Chondrocyte (in vitro differentiated cells): ENCODE results near the gene SMG6. TPM values are rescaled to one million over a fixed set of nuclear protein-coding genes. Genes with fewer than 3 reads are reported as not detected.

ENCODE experiments used
- DNase-seq: peaks from one replicate; pipeline ENCODE4 v3.0.0; 2021; ENCODE audit warnings: mixed read lengths, low spot score
- H3K27ac Mint-ChIP-seq: one replicate; pipeline ENCODE4 v1.8.0; 2021; ENCODE audit warnings: mild to moderate bottlenecking, moderate library complexity, mixed read lengths; ENCODE audit not compliant: unreplicated experiment
- H3K27me3 Mint-ChIP-seq: 2 replicates; pipeline ENCODE4 v1.8.0; 2021; ENCODE audit warnings: low read depth, mixed read lengths
- H3K36me3 Mint-ChIP-seq: 2 replicates; pipeline ENCODE4 v1.8.0; 2021; ENCODE audit warnings: low read depth, mixed read lengths
- H3K4me1 Mint-ChIP-seq: 2 replicates; pipeline ENCODE4 v1.8.0; 2021; ENCODE audit warnings: low read depth, mild to moderate bottlenecking, mixed read lengths
- H3K4me3 Mint-ChIP-seq: one replicate; pipeline ENCODE4 v1.8.0; 2021; ENCODE audit warnings: mild to moderate bottlenecking, moderate library complexity, mixed read lengths; ENCODE audit not compliant: unreplicated experiment
- H3K9me3 Mint-ChIP-seq: 2 replicates; pipeline ENCODE4 v1.8.0; 2021; ENCODE audit warnings: low read depth, mixed read lengths
- total RNA-seq: library from RNA; stranded (reverse); gene quantifications from 3 replicates; pipeline ENCODE4 v1.2.1, GENCODE V29; 2021
- TF ChIP-seq, protein P1 (sequence below): fragments of 200-600 bp; sonication (generic); IDR thresholded peaks from 2 replicates; pipeline ENCODE4 v1.5.0; 2021; ENCODE audit warnings: antibody characterized with exemption, mild to moderate bottlenecking, moderate library complexity

Gene SMG6
- total RNA-seq, 1 donor from 2014 or later: 33.6 TPM

DNA sequence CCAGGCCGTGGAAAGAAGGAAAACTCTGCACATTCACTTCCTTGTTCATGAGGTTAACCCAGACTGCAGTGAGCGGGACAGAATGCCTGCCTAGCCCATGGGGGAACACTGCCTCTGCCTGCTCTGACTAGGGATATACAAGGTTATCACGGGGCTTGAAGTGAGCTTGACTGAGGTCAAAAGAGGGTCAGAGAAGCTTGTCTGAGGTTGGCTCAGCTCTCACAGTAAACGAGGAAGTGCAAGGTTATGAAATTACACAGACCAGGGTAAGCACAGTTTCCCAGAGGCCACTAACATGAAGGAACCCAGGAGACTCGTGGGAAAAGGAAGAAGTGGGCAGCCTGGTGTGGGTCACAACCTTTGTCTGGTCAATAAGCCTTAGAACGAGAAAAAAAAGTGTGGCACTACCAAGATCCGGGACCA is 220.0 kb downstream of the SMG6 start:
- H3K36me3 Mint-ChIP-seq: peaks cover 19% of the 10 kb centered on the region
- TF ChIP-seq, protein P1, sequence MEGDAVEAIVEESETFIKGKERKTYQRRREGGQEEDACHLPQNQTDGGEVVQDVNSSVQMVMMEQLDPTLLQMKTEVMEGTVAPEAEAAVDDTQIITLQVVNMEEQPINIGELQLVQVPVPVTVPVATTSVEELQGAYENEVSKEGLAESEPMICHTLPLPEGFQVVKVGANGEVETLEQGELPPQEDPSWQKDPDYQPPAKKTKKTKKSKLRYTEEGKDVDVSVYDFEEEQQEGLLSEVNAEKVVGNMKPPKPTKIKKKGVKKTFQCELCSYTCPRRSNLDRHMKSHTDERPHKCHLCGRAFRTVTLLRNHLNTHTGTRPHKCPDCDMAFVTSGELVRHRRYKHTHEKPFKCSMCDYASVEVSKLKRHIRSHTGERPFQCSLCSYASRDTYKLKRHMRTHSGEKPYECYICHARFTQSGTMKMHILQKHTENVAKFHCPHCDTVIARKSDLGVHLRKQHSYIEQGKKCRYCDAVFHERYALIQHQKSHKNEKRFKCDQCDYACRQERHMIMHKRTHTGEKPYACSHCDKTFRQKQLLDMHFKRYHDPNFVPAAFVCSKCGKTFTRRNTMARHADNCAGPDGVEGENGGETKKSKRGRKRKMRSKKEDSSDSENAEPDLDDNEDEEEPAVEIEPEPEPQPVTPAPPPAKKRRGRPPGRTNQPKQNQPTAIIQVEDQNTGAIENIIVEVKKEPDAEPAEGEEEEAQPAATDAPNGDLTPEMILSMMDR: no peak
- H3K27ac Mint-ChIP-seq: no peak overlapping the region
- H3K4me3 Mint-ChIP-seq: no peak overlapping the region
- no peaks in the 10 kb centered on the region for H3K27me3 Mint-ChIP-seq
- H3K9me3 Mint-ChIP-seq: no peaks in the 10 kb centered on the region
- no peak for DNase-seq
- peaks cover 34% of the 10 kb centered on the region for H3K4me1 Mint-ChIP-seq

GRCh38 chr17:2082003-2082781 is 221.4 kb downstream of the SMG6 start:
- TF ChIP-seq, protein P1: no peak
- DNase-seq: no peak
- peak overlapping the region; percentile 49 for H3K27ac Mint-ChIP-seq
- no peaks in the 10 kb centered on the region for H3K27me3 Mint-ChIP-seq
- no peak overlapping the region for H3K4me3 Mint-ChIP-seq
- peaks cover 28% of the 10 kb centered on the region for H3K4me1 Mint-ChIP-seq
- peaks cover 26% of the 10 kb centered on the region for H3K36me3 Mint-ChIP-seq
- H3K9me3 Mint-ChIP-seq: no peaks in the 10 kb centered on the region

DNA sequence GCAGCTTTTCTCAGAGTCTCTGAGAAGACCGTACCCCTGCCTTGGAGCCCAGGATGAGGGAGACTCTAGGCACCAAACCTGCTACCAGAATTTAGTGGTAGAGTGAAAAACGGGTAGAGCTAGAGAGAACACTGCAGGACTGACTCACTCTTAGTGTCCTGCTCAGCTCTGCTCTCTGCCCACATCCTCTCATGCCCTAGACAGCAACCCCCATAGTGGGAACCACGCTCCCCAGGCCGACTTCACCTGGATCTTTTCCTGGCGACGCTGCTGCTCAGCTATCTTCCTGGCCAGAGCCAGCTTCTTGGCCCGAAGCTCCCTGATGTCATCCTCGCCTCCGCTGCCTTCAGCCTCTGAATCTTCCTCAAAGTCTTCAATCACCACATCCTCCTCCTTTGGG is 222.0 kb downstream of the SMG6 start:
- Mint-ChIP-seq H3K9me3 (no peaks in the 10 kb centered on the region), H3K36me3 (peaks cover 26% of the 10 kb centered on the region), H3K4me1 (peaks cover 34% of the 10 kb centered on the region), H3K4me3 (no peak overlapping the region), H3K27me3 (no peaks in the 10 kb centered on the region), H3K27ac (peak overlapping the region; percentile 49)
- TF ChIP-seq, protein P1: no peak
- DNase-seq: no peak

DNA sequence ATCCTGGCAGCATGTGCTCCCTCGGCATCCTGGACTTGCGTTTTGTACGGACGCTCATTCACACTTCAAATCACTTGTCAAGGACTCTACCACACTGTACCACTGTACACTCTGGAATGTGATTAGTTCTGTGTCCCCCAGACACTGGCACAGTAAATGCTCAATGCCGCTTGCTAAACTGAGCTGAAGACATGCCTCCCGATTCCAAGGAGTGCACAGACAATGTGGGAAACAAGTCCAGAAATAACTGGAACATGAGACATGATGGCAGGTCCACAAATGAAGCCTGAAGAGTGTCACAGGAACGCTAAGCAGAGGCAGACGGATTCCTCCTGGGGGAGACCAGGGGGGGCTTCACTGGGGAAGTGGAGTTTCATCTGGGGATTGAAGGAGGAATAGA is 226.5 kb downstream of the SMG6 start:
- H3K36me3 Mint-ChIP-seq: peaks cover 26% of the 10 kb centered on the region
- H3K4me3 Mint-ChIP-seq: no peak overlapping the region
- H3K4me1 Mint-ChIP-seq: peaks cover 33% of the 10 kb centered on the region
- no peak for DNase-seq
- TF ChIP-seq, protein P1: no peak
- H3K27ac Mint-ChIP-seq: no peak overlapping the region
- no peaks in the 10 kb centered on the region for H3K27me3 Mint-ChIP-seq
- H3K9me3 Mint-ChIP-seq: no peaks in the 10 kb centered on the region

GRCh38 chr17:2076087-2076984 is 227.2 kb downstream of the SMG6 start:
- no peaks in the 10 kb centered on the region for H3K9me3 Mint-ChIP-seq
- H3K4me1 Mint-ChIP-seq: peaks cover 37% of the 10 kb centered on the region

More at GRCh38 chr17:2076087-2076984, 227.2 kb downstream of the SMG6 start:
- DNase-seq: no peak
- Mint-ChIP-seq H3K4me3 (no peak overlapping the region), H3K36me3 (peaks cover 22% of the 10 kb centered on the region), H3K27me3 (no peaks in the 10 kb centered on the region), H3K27ac (peak overlapping the region; percentile 49)
- TF ChIP-seq, protein P1: no peak
